Measurements from ENCODE around the gene PTPN2. TPM values are rescaled to one million over a fixed set of nuclear protein-coding genes. Genes with fewer than 3 reads are reported as not detected.

The PTPN2 gene
- total and polyA plus RNA-seq, 2 of the 4 experiments (the other 2 are of a cell fraction): 13.2 to 30.6 TPM

DNA sequence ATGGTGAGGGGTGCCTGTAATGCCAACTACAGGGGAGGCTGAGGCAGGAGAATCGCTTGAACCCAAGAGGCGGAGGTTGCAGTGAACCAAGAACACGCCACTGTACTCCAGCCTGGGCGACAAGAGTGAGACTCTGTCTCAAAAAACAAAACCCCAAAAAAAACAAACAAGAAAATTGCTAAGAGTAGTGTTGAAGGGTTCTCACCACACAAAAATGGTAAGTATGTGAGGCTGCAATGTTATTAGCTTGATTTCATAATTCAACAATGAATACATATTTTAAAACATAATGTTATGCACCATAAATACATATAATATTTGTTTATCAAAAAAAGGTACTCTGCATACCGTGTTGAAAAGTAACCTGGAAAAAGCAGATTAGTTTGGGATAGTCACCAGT lies 135.4 kb downstream of the PTPN2 start:
- dilution Hi-C loops (cut with HindIII; ENCODE audit: low sequenced_read_pairs, unreplicated experiment) (no loop called here), intact Hi-C loops (cut with micrococcal nuclease) (no loop called here), in situ Hi-C loops (cut with MboI; ENCODE audit: low sequenced_read_pairs) (loop anchor here (10.0 to 25.0 kb wide), 2 partner anchors 146 to 414 kb away; no protein-coding TSS in a partner anchor)
- Histone ChIP-seq H2BK5ac (ENCODE audit: low read depth, low read length, poor library complexity, severe bottlenecking) (peak overlapping the region; percentile 21), H3K18ac (ENCODE audit: low read depth, low read length) (peak overlapping the region; percentile 20; the same call in 1 of the 2 replicates), H3K4me1 (ENCODE audit: control insufficient read depth, insufficient read depth, low read length) (peaks cover 7% of the 10 kb centered on the region), H3K14ac (replicated peaks; ENCODE audit: low read depth, low read length) (no peak overlapping the region), H2BK120ac (ENCODE audit: low read depth, low read length) (peak overlapping the region; percentile 86), H4K8ac (ENCODE audit: low read depth in 2 of 2, low read length in 2 of 2) (peak overlapping the region in 1 of 2 experiments; percentile 28; a peak in 2 of 4 replicates), H3K36me3 (ENCODE audit: control insufficient read depth, insufficient read depth, low read length) (no peaks in the 10 kb centered on the region), H3K79me1 (ENCODE audit: low read depth in 1 of 2, low read length in 2 of 2) (no peaks in the 10 kb centered on the region), H4K20me1 (ENCODE audit: insufficient read depth, low read length) (no peaks in the 10 kb centered on the region), H2AFZ (replicated peaks; ENCODE audit: low read length, poor library complexity) (peak overlapping the region; percentile 84), H2AK9ac (replicated peaks; ENCODE audit: low read depth, low read length, poor library complexity) (no peak overlapping the region), H2AK5ac (ENCODE audit: low read depth, low read length) (peak overlapping the region; percentile 20; the same call in 1 of the 2 replicates), H3K4me3 (ENCODE audit: insufficient read depth, low read depth, low read length) (no peak overlapping the region), H3K4ac (ENCODE audit: low read depth, low read length) (no peak overlapping the region), H3K9ac (ENCODE audit: low read depth, low read length) (no peak overlapping the region), H2BK15ac (ENCODE audit: low read depth, low read length) (no peak overlapping the region; the same call in 2 of the 3 replicates), H2BK20ac (ENCODE audit: low read depth, low read length) (peak overlapping the region; percentile 83; the same call in 1 of the 2 replicates), H3K9me1 (ENCODE audit: insufficient read depth, low read length) (peaks cover 4% of the 10 kb centered on the region; the same call in 1 of the 2 replicates), H4K5ac (ENCODE audit: low read depth, low read length) (peak overlapping the region; percentile 26; the same call in 1 of the 2 replicates), H3K56ac (ENCODE audit: extremely low read depth, insufficient read depth, low read length) (no peak overlapping the region), H3K27ac (ENCODE audit: insufficient read depth, low read length) (peak overlapping the region; percentile 1; the same call in 1 of the 2 replicates), H3K27me3 (ENCODE audit: control insufficient read depth, insufficient read depth, low read length) (no peaks in the 10 kb centered on the region), H3K4me2 (ENCODE audit: low read depth, low read length) (no peak overlapping the region), H3K23ac (ENCODE audit: low read depth, low read length) (no peak overlapping the region; the same call in 1 of the 2 replicates), H3K9me3 (ENCODE audit: control insufficient read depth, insufficient read depth, low read length) (no peaks in the 10 kb centered on the region), H4K91ac (ENCODE audit: insufficient read depth, low read depth, low read length) (no peak overlapping the region)
- no CpG with 5 or more reads among the region's 5 CpGs for WGBS, 2 experiments (ENCODE audit: extremely low coverage in 2 of 2, insufficient read length in 1 of 2)
- BruUV-seq (replicated peaks): no TSS peak
- DNase-seq (peak; percentile 23), ATAC-seq (ENCODE audit: low read depth) (peak; percentile 47)
- CTCF ChIA-PET: no interaction called here
- POLR2A ChIA-PET (ENCODE audit: unreplicated experiment): no interaction called here
- TF ChIP-seq MAFK (IDR thresholded peaks at IDR 0.05; ENCODE audit: low read depth, low read length) (no peak), BHLHE40 (IDR thresholded peaks at IDR 0.05; ENCODE audit: low read depth, low read length) (no peak), NFE2L2 (IDR thresholded peaks at IDR 0.05; ENCODE audit: low read depth, low read length) (no peak), MXI1 (IDR thresholded peaks at IDR 0.05; ENCODE audit: borderline replicate concordance, low read depth, low read length) (no peak), FOS (IDR thresholded peaks at IDR 0.05; ENCODE audit: low read depth, low read length) (no peak)
